GM21576 (cell line): Measurements from ENCODE around the gene CCT5.
A peak's percentile ranks its signal among the peaks of the same experiment; 100 is the strongest.
"Not testable (repeated sequence)": the region's sequence is repeated elsewhere in the genome, so short reads cannot be mapped to it uniquely, and the experiment has no call there.

Experiments used
- ATAC-seq: cut with Tn5 transposase; IDR thresholded peaks from one replicate; pipeline ENCODE4 v1.9.1; 2021; ENCODE audit warnings: mild to moderate bottlenecking, moderate library complexity; ENCODE audit not compliant: unreplicated experiment

Gene CCT5

DNA sequence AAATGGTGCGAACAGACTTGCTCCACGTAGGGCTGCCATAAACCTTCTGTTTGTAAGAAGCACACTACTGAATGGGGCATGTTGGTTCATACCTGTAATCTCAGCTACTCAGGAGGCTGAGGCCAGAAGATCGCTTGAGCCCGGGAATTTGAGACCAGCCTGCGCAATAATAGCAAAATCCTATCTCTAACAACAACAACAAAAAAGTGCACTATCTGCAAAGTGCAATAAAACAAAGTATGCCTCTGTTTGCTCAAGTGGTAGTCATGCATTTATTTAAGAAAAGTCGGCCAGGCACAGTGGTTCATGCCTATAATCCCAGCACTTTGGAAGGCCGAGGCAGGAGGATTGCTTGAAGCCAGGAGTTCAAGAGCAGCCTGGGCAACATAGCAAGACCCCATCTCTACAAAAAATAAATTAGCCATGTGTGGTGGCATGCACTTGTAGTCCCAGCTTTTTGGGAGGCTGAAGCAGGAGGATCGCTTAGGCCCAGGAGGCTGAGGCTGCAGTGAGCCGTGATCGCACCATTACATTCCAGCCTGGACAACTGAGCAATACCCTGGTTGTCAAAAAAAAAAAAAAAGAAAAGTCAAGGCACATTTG, 5.6 kb upstream of the CCT5 start:
- no peak for ATAC-seq

DNA sequence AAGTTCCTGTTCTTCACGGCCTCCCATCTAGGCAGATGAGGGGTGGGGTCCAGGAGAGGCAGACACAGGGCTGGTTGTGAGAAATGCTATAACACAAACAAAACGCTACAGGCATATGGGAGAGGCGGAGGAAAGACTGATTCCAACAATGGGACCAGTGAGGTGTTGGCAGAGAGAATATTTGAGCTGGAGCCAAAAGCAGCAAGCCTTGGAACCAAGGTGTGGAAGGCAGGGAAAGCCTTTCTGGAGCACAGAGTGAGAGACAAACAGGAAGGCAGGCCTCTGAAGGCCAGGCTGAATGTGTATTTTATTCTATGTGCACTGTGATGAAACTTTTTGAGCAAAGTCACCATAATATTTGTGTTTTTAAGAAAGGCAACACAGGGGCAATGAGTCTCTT, 3.3 kb upstream of the CCT5 start:
- ATAC-seq, result no peak

DNA sequence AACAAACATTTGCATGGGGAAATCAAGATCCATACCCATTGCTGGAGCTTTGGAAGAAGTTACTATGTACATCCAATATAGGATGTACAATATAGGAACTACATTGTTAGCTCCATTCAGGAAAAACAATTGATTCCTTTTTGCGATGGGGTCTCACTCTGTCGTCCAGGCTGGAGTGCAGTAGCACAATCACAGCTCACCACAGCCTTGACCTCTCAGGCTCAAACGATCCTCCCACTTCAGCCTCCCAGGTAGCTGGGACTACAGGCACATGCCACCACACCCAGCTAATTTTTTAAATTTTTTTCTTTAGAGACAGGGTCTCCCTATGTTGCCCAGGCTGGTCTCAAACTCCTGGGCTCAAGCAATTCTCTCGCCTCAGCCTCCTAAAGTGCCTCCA, 2.9 kb upstream of the CCT5 start:
- ATAC-seq, result not testable (repeated sequence)

DNA sequence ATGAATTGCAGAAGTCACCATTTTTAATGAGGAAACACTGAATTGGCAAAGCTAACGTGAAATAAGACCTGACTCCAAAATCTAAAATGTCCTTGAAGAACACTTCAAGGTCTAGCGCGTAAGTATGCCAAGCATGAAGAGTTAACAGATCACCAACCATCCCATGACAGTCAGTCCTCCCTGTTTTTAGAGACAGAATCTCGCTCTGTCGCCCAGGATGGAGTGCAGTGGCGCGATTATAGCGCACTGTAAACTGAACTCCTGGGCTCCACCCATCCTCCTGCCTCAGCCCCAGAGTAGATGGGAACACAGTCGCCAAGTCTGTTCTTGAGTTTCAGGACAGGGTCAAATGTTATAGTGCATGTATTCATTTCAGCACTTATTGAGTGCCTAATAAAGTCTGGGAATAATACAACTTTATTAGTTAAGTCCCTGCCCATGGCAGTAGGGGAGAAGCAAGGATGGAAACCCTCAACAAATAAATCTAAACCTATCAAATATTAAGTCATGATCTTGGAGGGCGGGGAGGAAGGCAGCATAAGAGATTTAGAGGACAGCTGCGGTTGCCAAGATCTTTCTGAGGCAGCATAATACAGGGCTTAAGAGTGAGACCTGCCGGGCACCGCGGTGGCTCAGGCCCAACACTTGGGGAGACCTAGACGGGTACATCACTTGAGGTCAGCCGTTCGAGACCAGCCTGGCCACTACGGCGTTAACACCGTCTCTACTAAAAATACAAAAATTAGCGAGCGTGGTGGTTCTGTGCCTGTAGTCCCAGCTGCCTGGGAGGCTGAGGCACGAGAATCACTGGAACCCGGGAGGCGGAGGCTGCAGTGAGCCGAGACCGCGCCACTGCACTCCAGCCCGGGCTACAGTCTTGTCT, 1.5 kb upstream of the CCT5 start:
- ATAC-seq, result peak; percentile 3

DNA sequence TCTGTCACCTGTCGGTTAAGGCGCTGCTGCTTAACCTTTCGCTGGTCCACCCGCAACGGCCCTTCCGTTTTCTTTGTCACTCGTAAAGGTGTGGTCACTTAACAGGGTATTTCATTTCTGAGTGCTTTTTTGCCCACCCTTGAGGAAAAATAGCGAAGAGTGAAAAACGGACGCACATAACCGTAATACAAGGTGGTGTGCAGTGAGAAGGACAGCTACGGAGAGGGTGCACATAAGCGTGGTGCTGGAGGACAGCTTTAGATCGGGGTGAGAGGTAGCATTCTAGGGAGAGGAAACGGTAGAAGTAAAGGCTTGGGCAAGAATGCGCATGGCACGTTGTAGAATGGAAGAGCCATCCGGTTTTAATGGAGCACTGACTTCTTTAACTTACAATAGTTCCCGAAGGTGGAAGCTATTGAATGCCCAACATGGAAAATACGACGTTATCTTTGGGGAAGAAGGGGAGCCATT, 761 bp downstream of the CCT5 start:
- ATAC-seq, result no peak

DNA sequence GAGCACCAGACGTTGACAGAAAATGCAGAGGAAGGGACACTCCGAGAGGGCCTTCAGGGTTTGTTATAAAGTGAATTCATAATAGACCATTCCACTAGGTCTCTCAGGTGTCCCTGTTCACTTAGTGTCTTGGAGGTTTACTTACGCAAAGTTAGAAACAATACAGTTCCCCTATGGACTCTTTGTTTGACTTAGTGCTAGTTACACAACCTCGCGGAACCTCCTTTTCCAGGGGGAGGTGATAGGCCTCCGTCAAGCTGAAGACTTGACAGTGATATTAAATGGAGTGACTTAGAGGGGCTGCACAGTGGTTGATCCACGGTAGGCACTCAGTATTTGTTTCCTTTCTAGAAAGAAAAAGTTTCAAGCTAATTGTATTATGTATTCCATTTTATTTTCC, 1.3 kb downstream of the CCT5 start:
- ATAC-seq, result no peak

DNA sequence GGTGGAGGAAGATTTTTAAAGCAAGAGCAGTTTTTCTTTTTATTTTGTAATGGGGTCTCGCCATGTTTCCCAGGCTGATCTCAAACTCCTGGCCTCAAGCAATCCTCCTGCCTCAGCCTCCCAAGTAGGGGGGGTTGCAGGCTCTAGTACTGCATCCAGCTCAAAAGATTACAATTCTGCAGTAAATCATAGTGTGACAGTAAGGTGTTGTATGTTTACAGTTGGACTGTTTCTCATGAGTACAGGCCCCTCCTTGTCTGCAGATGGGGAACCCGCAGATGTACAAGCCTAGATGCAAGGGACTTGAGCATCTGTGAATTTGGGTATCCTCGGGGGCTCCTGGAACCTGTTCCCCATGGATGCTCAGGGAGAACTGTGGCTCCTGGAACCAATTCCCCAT, 3.3 kb downstream of the CCT5 start:
- no peak for ATAC-seq

DNA sequence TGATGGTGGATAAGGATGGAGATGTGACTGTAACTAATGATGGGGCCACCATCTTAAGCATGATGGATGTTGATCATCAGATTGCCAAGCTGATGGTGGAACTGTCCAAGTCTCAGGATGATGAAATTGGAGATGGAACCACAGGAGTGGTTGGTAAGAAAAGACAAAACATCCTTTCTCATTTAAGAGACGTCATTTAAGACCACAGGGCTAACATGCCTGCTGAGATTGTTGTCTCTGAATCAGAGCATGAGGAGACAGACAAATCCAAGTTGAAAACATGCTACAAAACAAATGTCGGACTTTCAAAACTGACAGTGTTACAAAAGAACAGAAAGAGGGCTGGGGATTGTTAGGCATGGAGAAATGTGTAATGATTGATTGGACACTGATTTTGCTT, 4.6 kb downstream of the CCT5 start:
- ATAC-seq, result no peak

DNA sequence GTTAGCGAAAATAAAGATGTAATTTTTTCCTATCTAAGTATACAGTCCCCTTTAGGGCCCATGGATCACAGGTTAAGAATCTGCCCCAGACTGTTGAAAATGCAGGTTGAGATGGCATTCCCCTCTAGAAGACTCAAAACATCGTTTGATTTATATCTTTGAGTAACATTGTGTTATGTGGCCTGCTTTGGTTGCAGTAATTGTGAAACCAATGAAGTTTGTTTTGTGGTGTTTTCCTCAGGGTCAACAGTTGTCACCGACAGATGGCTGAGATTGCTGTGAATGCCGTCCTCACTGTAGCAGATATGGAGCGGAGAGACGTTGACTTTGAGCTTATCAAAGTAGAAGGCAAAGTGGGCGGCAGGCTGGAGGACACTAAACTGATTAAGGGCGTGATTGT, 7.8 kb downstream of the CCT5 start:
- no peak for ATAC-seq

DNA sequence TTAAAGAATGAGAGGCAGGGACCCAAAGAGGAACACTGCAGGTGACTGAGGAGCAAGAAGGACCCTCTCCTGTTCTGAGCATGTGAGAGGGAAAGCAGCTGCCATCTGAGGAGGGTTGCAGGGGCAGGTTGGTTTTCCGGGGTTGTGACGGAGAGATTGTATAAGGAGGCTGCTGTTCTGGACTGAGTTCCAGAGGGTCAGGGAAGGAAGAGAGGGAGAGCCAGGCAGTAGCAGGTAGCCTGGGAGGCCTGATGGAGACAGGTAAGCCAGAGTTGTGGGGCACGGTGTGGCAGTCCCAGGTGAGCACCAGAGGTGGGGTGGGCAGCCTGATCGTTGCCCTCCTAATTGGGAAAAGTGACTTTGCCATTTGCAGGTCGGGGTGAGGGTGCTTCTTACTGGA, 9.8 kb downstream of the CCT5 start:
- ATAC-seq, result no peak

DNA sequence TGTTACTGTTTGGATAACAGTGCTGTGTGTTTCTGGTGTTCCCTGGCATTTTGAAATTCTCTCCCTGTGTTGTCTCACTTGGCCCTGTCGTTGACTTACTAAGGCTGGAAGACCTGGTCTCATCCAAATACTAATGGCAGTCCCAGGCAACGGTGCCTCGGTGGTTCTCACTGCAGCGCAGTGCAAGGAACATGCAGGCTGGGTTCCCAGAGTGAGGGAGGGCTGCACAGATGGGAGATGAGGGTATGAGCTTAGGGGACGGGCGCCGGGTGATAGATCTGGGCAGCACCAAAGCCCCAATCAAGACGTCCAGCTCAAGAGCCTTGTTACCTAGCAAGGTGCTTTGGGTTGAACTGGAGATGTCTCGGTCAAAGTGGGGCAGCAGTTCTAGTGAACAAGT, 11.0 kb downstream of the CCT5 start:
- no peak for ATAC-seq

DNA sequence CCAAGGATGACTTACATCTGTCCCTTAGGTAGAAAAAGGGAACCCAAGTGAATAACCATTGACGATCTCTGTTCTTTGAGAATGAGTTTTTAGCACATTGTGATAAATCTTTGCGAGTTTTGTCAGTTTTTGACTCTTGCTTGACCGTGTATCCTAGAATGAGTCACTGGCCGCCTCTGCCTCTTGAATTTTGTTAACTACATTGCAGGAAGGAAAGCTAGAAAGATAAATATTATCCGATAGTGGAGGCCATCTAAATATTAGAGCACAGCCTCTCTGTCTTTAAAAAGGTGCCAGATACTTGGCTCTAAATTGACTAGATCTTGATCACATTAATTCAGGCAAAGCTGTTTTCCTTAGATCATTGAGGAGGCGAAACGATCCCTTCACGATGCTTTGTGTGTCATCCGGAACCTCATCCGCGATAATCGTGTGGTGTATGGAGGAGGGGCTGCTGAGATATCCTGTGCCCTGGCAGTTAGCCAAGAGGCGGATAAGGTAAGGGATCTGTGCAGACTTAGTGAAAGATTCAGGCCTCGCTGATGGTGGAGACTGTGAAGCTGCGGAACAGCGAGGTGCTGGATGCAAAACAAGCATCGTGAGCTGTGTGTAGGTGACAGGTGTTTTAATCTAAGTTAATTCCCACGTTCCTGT, 12.2 kb downstream of the CCT5 start:
- ATAC-seq, result no peak

DNA sequence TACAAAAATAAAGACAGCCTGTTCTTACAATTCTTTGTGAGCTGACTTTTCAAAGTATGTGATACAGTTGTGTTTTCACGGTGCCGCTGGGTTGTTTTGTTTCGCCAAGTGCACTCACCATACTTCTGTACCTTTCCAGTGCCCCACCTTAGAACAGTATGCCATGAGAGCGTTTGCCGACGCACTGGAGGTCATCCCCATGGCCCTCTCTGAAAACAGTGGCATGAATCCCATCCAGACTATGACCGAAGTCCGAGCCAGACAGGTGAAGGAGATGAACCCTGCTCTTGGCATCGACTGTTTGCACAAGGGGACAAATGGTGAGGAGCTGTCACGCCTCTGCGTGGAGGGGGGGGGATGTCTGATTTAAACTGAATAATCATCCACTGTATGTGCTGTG, 12.9 kb downstream of the CCT5 start:
- ATAC-seq, result no peak

DNA sequence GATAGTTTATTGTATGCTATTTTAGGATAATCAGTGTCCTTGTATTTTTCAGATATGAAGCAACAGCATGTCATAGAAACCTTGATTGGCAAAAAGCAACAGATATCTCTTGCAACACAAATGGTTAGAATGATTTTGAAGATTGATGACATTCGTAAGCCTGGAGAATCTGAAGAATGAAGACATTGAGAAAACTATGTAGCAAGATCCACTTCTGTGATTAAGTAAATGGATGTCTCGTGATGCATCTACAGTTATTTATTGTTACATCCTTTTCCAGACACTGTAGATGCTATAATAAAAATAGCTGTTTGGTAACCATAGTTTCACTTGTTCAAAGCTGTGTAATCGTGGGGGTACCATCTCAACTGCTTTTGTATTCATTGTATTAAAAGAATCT, 14.5 kb downstream of the CCT5 start:
- no peak for ATAC-seq

DNA sequence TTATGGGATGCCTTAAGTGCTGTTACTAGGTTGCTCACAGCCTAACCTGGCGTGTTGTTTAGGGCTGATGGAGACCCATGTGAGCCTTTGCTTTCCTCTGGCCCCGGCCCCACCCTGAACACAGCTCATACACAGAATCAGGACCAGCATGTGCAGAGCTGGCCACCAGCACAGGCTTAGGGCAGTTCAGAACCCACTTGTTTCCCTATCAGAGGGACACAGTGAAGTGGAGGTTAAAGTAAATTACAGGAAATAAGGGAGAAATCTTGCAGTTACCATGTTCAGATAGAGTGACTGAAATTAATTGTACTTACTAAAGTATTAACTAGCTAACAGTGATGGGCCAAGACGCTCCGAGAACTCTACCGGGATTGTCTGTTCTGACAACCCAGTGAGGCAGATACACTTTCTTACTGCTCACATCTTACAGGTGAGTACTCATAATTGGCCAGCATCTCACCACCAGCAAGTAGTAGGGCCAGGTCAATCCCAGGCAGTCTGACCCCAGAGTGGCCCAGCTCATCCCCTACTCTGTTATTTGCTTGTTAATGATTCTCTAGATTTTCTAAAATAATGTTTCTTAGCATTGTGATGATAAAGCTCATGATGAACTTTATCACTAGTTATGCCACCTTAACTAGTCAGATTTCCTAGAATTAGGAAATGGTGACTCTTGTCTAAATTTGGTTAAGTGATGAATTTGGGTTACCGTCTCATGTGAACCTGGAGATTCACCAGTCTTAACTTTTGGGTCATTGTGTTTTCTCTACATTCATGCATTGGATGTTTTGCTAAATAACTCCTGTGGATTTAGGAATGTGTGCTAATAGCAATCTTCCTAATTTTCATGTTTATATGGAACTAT, 15.4 kb downstream of the CCT5 start:
- no peak for ATAC-seq

DNA sequence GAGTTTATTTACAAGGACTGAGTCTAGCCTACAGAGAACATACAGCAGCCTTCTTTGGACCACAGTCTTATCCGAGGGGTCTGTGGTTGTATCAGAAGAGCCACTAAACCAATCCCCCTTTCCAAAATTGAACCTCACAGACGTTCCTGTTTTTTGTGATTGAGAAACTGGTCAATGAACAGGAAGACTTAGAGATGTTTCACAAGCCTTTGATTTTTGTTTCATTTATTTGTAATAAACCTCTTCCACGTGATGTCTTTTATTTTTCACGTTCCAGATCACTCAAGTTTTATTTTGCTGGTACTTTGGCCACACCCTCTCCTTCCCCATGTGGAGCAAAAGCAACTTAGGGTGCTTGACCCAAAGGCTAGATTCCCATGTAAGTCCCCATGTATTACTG, 16.1 kb downstream of the CCT5 start:
- no peak for ATAC-seq

DNA sequence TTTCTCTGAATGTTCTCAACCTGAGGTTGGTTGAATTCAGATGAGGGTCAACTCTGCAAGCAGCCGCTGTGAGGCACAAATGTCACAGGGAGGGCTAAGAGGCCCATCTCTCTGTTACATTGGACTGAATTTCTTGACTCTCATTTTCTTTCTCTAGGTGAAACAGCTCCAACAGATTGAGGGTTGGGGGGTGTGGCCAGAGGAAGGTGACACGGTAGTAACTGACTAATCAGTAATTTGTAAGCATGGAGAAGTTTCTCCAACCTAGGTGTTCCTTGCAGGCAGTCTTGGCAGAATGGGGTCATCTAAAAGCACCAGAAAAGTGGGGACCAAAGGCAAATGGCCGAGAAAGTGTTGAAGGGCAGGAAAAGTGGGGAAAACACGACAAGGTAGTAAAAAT, 16.8 kb downstream of the CCT5 start:
- ATAC-seq, result no peak

DNA sequence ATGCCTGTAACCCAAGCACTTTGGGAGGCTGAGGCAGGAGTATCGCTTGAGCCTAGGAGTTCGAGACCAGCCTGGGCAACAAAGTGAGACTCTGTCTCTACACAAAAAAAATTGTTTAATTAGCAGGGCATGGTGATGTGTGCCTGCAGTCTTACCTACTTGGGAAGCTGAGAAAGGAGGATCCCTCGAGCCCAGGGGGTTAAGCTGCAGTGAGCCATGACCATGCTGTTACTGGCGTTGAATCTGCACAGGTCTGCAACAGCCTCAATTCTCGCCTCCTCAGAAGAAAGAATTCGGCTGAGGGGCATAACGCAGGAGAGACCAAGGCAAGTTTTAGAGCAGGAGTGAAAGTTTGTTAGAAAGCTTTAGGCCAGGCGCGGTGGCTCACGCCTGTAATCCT, 18.0 kb downstream of the CCT5 start:
- no peak for ATAC-seq

DNA sequence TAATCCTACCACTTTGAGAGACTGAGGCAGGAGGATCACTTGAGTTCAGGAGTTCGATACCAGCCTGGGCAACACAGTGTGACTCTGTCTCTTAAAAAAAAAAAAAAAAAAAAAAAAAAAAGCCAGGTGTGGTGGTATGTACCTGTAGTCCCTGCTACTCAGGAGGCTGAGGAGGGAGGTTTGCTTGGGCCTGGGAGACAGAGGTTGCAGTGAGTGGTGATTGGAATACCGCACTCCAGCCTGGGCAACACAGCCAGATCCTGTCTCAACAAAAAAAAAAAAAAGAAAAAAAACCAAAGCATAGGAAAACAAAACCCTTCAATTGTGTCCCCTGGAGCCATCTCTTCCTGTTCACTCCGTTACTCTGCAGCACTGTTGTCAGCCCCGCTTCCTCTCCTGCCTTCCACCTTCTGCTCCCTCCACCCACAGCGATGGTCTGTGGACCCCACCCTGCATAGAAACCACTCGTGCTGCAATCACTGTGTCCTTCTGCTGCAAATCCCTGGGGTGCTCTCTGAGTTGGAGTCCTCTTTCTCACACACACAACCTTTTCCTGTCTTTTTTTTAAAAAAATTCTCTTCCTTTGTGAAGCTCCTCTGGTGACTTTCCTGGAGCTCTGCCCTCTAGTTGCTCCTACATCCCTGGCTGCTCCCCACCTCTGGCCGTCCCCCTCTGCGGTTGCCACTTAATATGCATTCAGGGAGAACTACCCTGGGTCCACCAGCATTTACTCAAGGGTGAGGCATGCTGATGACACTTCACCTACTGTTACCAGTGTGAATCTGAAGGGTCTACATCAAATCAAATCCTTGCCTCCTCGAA, 22.2 kb downstream of the CCT5 start:
- ATAC-seq, result no peak

DNA sequence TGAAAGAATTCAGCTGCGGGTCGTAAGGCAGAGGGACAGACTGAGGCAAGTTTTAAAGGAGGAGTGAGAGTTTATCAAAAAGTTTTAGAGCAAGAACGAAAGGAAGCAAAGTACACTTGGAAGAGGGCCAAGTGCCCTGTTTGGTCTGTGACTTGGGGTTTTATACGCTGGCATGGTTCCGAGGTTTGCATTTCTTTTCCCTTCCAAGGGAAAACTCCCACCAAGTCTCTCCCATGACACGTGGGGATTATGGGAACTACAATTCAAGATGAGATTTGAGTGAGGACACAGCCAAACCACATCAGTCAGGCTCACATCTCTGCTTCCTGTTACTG, 22.8 kb downstream of the CCT5 start:
- not testable (repeated sequence) for ATAC-seq
